ENCODE results near the gene GRHL3.
"Not testable (repeated sequence)": the region's sequence is repeated elsewhere in the genome, so short reads cannot be mapped to it uniquely, and the experiment has no call there.

GRHL3 gene

DNA sequence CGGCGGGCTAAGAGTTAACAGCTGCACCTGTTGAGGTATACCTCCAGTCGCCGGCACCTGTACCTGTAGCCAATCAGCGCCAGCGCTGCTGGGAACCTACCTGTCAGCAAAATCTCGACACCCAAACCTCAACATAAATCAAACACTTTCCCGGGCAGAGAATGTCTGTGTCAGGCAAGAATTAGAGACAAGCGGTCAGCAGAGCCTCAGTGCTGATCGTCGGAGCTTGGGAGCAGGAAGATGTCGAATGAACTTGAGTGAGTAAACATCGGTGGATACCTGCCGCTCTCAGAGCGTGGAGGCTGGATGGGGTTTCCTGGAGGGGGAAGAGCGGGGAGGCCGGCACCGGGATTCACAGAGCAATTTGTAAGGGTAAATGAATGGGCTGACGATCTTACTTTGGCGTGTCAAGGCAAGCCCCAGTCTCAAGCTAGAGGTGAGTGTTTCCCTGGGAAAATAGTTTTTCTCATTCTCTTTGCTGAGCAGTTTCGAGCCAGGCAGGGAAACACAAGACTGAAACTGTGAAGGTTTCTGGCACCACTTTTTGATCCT is at the start of gene GRHL3:
Gene GRHL3 (plus strand): TSS at position 46 of the 552 bp plus-strand sequence. CDS start 195 bp downstream, at position 241.
- no peak for DNase-seq

DNA sequence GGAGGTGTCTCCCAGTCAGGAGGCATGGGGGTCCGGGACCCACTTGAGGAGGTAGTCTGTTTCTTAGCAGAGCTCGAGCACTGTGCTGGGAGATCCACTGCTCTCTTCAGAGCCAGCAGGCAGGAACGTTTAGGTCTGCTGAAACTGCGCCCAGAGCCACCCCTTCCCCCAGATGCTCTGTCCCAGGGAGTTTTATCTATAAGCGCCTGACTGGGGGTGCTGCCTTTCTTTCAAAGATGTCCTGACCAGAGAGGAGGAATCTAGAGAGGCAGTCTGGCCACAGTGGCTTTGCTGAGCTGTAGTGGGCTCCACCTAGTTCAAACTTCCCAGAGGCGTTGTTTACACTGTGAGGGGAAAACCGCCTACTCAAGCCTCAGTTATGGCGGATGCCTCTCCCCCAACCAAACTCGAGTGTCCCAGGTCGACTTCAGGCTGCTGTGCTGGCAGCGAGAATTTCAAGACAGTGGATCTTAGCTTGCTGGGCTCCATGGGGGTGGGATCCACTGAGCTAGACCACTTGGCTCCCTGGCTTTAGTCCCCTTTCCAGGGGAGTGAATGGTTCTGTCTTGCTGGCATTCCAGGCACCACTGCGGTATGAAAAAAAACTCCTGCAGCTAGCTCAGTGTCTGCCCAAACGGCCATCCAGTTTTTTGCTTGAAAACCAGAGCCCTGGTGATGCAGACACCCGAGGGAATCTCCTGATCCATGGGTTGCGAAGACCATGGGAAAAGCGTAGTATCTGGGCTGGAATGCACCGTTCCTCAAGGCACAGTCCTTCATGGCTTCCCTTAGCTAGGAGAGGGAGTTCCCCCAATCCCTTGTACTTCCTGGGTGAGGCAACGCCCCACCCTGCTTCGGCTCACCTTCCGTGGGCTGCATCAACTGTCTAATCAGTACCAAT is 44.7 kb upstream of the GRHL3 start:
- not testable (repeated sequence) for DNase-seq

DNA sequence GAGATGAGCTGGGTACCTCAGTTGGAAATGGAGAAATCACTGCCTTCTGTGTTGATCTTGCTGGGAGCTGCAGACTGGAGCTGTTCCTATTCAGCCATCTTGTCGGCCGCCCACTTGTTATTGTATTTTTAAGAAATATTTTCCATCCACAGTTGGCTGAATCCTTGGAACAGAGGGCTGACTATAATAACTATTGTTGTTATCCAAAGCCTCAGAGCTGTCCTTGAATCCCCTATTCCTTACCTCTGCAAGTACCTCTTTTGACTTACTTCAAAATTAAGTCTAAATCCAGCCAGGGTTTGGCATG is 44.1 kb upstream of the GRHL3 start:
- no peak for DNase-seq

DNA sequence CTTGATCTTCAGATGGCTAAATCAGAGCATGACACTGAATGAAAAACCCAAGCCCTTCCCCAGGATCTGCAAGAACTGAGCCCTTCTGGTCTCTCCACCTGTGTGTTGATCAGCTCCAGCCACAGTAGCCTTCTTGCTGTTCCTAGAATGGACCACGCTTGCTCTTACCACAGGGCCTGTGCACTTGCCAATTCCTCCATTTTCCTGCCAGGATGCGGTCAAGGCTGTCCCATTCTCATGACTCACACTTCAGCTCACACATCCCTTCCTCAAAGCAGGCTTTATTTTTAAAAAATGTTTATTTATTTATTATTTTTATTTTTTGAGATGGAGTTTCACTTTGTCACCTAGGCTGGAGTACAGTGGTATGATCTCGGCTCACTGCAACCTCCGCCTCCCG is 43.6 kb upstream of the GRHL3 start:
- DNase-seq = no peak

DNA sequence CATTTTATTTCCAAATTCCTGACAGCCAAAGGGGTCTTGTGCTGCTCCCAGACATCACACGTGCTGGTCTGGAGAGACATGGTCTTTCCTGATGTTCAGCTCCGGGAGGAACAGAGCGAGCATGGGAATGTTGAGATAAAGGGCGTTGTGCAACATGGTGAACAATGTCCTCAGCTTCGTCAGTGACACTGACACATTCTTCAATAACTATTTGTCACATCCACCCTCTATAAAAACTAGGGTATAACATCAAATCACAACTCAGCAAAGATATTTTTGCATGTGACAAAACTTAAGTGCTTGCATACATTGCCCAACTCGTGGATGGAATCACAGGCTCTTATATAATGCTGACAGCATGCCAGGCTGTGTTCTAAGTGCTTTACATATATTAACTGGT is 42.4 kb upstream of the GRHL3 start:
- no peak for DNase-seq

DNA sequence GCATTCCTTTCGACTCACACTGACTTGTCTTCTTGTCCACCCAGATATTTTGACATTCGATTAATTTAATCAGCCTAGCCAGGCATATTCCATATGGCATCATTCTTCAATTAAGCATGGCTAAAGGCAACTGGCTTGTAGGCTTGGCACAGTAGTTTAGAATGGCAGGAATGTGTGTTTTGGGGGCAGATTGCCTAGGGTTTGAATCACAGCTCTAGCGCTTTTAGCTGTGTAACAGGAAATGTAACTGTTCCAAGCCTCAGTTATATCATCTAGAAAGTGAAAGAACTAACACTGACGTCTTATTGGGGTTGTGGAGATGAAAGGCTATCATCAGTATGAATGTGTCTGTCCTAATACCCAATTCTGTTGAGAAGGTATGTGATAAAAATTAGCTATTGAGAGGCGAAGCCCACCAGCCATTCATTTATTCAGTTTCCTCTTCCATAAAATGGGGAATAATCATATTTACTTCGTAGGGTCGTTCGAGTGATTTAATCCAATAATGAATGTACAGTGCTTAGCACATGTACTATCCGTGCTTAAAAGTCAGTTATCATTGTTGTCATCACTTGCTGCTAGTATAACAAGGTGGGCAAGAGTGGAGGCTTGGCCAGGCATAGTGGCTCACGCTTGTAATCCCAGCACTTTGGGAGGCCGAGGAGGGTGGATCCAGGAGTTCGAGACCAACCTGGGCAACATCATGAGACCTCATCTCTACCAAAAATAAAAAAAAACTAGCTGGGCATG is 41.6 kb upstream of the GRHL3 start:
- no peak for DNase-seq

DNA sequence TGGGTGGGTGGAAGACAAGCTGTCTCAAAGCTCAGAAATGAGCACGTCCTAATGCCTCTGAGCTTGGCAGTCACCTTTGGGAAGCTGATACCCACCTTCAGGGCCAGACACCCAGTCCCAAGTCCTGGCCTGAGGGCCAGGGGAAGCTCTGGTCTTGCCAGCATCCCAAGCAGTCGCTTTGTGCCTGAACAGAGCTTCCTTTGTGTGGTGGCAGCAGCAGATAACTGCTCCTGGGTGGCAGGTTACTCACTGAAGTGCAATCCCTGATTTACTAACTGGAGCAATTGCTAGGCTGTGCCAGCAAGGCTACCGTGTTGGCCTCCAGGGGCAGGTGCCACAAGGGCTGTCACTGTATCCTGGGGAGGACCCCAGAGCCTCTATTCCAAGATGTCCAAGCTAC is 40.4 kb upstream of the GRHL3 start:
- no peak for DNase-seq

DNA sequence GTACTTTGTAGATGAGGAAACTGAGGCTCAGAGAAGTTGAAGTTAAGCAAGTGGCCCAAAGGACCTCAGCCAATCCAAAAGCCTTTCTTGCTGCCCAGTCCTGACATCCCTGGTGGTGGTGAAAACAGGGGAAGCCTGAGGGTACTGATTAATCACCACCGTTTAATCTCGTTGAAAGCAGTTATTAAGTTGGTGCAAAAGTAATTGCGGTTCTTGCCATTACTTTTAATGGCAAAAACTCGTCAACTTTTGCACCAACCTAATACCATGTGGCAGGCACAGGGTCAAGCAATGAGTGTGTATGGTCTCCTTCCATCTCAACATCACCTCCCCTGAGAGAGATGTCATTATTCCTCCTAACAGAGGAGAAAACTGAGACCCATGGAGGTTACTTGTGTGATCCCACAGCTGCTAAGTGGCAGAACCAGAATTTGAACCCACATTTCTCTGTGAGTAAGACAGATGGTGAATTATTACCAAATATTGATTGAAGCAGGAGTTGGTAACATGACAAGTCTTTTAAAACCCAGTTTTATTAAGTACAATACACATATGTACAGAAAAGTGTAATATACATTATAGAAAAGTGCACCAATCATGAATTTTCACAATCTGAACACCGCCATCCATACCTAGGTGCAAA is 39.4 kb upstream of the GRHL3 start:
- DNase-seq = no peak

DNA sequence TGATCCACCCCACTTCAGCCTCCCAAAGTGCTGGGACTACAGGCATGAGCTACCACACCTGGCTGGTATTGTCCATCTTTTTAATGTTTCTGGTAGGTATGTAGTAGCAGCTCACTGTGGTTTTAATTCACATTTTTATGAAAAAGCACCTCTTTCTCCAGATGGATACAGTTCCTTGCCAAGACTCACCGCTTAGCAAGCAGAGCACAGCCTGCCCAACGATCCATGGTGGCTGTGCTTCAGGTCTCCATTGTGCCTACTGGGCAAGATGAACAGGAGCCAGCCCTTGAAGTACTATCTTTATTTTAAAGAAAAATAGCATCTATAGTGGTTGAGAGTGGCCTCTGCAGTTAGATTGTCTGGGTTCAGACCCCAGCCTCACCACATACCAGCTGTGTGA is 37.6 kb upstream of the GRHL3 start:
- no peak for DNase-seq

DNA sequence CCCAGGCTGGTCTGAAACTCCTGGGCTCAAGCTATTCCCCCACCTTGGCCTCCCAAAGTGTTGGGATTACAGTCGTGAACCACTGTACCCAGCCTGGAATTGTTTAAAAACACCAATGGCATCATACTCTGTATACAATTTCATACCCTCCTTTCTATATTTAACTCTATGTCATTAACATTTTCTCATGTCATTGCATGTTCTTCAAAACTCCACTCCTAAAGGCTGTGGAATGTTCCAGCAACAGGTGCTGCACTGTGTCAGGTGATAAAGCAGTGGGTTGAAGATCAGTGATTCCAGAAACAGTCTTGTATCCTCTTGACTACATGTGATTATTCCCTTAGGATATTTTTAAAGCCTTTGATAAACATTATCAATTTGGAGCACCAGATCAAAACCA is 36.7 kb upstream of the GRHL3 start:
- no peak for DNase-seq

DNA sequence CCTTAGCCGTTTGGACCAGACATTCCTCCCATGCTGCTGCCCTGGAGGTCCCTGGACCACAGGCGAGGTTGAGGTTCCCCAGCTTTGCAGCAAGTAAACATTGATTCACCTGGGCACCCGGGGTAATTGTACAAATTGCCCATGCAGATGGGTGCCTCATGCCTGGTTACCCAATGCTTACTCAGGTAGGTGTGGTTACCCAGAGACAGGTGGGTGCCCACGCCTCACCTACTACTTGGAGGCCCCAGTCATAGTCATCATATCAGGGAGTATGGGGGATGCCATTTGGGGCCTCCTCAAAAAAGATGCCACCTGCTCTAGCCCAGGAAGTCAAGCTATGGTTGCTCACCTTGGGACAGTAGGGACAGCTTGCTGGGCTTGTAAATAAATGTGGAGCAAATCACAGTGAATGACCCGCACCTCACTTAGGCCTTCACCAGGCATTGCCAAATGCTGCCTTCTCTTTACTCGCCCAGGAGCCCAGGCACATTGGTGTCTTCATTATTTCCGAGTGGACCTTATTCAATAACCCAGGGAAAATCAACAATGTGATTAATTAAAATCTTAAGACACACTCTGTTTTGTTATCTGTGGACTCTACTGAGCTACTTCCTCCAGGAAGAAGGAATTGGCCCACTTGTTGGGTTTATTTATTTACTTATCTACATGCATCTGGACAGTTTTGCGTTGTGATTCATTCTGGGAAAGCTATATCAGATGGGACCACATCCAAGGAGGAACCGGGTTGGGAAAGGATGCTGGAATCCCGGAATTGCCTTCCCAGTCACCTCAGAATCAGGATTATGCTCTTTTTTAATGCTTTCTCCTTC is 35.6 kb upstream of the GRHL3 start:
- no peak for DNase-seq

DNA sequence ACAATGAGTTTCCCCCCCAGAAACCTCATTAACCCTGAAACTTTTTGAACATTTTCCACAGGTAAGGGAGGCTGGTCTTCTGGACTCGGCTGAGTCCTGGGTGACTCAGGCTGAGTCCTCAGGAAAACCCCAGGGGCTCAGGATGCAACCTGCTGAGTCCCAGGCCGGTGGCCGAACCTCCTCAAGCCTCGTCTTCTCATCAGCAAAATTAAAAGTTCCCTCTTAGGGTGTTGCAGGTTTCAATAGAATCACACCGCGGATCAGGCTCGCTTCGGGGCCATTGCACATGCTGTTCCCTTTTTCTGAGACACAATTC is 35.0 kb upstream of the GRHL3 start:
- DNase-seq = no peak

DNA sequence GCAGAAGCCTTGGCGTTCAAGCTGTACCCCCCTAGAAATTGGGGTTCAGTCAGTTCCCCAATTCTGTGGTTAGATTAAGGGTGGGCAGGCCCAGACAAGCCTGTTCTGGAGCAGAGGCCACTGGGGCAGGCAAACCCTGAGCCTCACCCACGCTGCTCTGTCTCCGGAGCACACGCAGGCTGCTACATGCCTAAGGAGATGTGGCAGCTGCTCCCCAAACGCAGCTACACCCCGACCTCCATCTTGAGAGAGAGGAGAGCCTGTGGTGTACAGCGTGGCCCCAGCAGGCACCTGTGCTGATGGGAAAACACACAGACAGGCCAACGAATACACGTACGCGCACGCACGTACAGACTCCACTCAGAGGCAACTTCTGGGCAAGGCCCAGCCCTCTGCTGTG is 33.9 kb upstream of the GRHL3 start:
- DNase-seq = no peak

DNA sequence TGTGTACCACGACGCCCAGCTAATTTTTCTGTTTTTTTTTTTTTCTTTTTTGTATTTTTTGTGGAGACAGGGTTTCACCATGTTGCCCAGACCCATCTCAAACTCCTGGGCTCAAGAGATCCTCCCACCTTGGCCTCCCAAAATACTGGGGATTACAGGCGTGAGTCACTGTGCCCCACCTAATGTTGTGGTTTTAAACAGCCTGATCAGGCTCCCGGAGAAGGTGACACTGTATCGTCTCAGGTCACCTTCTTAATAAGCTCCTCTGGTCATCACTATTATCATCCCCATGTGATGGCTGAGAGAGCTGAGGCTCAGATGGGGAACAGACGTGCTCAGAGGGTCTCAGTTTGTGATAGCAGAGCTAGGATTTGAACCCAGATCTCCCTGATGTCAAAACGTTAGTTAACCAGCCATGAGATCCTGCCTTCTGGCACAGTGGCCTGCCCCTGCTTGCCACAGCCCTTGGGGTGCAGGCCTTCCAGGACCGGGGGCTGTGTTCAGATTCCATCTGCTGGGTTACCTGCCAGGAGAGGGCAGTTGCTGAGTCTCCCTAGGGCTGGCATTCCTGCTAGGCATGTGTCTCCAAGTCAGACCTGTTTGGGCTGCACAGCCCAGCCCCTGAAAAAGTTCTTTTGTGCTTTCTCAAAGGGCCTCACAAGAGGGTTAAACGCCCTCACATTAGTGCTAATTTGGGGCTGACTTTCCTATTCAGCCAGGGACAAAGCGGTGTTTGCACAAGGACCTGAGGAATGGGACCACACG is 32.7 kb upstream of the GRHL3 start:
- no peak for DNase-seq

DNA sequence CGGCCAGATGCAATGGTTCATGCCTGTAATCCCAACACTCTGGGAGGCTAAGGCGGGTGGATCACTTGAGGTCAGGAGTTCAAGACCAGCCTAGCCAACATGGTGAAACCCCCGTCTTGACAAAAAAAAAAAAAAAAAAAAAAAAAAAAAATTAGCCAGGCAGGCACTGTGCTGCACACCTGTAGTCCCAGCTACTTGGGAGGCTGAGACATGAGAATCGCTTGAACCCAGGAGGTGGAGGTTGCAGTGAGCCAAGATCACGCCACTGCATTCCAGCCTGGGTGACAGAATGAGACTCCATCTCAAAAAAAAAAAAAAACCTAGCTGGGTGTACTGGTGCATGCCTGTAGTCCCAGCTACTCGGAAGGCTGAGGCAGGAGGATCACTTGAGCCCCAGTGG is 31.4 kb upstream of the GRHL3 start:
- DNase-seq = not testable (repeated sequence)

DNA sequence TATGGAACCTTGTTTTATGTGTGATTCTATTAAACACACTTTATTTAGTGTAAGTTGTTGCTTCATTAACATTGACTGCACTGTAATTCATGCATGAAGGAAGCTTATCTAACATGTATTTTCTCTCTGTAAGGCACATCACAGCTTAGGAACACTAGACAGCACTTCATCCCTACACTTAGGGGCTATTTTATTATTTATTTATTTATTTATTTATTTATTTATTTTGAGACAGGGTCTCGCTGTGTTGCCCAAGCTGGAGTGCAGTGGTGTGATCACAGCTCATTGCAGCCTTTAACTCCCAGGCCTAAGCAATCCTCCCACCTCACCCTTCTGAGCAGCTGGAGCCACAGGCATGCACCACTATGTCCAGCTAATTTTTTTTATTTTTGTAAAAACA is 30.7 kb upstream of the GRHL3 start:
- no peak for DNase-seq

DNA sequence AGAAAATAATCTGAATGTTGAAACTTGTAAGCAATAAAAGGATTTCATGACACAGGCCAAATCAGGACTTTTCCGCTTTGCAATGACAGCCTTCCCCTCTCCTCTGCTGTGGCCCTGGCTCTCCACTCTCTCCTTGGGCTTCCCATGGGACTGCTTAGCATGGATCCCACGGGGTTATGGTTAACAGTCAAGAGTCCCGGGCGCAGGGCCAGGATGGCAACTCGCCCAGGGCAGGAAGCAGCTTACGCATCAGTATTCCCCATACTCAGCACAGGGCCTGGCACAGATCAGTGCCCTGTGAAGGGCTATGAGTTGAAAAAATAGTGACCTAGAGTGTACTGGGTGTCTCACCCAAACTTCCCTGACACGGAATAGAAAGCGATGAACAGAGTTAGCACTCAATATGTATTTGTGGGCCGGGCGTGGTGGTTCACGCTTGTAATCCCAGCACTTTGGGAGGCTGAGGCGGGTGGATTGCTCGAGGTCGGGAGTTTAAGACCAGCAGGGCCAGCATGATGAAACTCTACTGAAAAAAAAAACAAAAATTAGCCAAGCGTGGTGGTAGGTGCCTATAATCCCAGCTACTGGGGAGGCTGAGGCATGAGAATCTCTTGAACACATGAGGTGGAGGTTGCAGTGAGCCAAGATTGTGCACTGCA is 29.1 kb upstream of the GRHL3 start:
- no peak for DNase-seq

DNA sequence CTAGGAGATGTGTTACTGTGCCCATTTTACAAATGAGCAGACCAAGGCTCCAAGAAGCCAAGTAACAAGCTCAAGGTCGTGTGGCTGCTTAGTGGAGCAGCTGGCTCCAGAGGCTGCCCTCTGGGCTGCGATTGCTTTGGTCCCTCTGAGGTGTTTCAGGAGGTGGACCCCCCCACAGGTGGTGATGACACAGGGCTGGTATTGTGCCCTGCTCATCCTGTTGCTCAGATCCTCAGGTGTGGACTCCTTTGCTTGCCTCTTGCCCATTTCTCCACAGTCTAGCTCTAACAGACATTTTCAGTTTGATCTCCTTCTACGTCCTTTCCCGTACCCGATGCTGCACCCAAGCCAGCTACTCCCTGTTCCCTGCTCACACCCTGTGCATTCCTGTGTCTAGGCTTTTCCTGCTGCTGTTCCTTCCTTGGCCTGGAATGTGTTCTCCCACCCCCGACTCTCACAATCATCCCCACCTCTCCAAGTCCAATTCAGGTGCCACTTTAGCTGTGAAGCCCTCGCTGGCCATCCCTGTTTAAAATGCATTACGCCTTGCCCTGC is 28.1 kb upstream of the GRHL3 start:
- no peak for DNase-seq

DNA sequence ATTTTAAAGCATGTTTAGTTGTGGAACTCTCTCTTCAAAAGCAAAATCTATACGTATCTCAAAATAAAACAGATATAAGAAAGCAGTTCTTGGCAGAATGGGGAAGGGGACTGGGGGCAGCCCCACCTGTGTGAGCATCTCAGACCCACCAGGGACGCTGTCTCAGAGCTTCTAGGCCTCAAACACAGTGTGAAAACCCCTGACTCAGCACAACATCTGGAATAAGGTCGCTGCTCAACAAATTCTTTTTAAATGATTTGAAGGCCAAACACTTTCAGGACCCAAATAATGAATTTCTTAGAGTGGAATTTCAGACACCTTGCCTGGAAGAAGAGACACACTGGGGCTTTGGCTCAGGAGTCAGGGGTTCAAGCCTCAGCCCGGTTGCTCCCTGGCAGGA is 27.1 kb upstream of the GRHL3 start:
- DNase-seq = no peak

DNA sequence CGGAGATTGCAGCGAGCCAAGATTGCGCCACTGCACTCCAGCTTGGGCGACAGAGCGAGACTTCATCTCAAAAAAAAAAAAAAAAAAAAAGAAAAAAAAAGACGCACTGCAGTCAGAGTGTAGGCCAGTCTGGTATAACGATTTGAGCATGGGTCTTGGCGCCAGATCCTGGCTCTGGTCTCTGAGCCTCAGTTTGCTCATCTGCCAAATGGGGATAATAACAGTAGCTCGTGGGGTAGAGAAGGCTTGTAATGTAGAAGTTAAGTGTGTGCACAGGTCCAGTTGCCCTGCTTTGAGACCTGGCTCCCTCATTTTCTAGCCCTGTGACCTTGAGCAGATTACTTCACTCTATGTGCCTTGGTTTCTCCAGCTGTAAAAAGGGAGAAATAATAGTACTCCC is 26.3 kb upstream of the GRHL3 start:
- no peak for DNase-seq
